ENCODE data around the gene ARID3A.

Gene ARID3A

DNA sequence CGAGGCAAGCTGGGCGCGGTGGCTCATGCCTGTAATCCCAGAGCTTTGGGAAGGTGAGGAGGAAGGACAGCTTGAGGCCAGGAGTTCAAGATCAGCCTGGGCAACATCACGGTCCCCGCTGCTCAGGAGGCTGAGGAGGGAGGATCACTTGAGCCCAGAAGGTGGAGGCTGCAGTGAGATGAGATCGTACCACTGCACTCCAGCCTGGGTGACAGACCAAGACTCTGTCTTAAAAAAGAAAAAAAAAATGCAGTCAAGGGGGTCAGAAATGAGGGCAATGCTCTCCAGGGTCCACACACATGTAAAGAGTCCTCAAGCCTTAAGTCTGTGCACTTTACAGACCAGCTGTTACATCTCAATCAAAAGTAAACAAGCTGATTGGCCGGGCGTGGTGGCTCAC lies 21.3 kb upstream of the ARID3A start:
- no peak for DNase-seq (ENCODE audit: low spot score)
- in situ Hi-C loops (cut with MboI; ENCODE audit: low sequenced_read_pairs, unreplicated experiment), result no loop called here
- TF ChIP-seq, protein P1, sequence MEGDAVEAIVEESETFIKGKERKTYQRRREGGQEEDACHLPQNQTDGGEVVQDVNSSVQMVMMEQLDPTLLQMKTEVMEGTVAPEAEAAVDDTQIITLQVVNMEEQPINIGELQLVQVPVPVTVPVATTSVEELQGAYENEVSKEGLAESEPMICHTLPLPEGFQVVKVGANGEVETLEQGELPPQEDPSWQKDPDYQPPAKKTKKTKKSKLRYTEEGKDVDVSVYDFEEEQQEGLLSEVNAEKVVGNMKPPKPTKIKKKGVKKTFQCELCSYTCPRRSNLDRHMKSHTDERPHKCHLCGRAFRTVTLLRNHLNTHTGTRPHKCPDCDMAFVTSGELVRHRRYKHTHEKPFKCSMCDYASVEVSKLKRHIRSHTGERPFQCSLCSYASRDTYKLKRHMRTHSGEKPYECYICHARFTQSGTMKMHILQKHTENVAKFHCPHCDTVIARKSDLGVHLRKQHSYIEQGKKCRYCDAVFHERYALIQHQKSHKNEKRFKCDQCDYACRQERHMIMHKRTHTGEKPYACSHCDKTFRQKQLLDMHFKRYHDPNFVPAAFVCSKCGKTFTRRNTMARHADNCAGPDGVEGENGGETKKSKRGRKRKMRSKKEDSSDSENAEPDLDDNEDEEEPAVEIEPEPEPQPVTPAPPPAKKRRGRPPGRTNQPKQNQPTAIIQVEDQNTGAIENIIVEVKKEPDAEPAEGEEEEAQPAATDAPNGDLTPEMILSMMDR (IDR thresholded peaks at IDR 0.05; ENCODE audit: borderline replicate concordance, control extremely low read depth, extremely low read depth, insufficient read depth, missing control alignments), result no peak

DNA sequence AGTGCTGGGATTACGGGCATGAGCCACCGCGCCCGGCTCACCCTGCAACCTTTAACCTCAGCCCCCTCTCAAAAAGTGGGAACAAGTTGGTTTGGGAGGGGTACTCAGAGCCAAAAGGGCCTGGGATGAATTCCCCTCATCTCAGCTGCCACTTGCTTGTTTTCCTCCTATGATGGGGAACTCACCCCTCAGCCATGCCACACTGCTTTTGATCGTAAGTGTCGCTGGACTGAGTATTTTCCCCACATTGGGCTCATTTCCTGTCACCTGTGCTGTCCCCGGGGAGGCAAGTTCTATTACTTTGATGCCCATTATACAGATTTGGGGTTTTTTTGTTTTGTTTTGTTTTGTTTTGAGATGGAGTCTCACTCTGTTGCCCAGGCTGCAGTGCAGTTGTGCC lies 19.4 kb upstream of the ARID3A start:
- in situ Hi-C loops (cut with MboI; ENCODE audit: low sequenced_read_pairs, unreplicated experiment), result no loop called here
- DNase-seq (ENCODE audit: low spot score), result no peak
- TF ChIP-seq, protein P1 (IDR thresholded peaks at IDR 0.05; ENCODE audit: borderline replicate concordance, control extremely low read depth, extremely low read depth, insufficient read depth, missing control alignments), result no peak

DNA sequence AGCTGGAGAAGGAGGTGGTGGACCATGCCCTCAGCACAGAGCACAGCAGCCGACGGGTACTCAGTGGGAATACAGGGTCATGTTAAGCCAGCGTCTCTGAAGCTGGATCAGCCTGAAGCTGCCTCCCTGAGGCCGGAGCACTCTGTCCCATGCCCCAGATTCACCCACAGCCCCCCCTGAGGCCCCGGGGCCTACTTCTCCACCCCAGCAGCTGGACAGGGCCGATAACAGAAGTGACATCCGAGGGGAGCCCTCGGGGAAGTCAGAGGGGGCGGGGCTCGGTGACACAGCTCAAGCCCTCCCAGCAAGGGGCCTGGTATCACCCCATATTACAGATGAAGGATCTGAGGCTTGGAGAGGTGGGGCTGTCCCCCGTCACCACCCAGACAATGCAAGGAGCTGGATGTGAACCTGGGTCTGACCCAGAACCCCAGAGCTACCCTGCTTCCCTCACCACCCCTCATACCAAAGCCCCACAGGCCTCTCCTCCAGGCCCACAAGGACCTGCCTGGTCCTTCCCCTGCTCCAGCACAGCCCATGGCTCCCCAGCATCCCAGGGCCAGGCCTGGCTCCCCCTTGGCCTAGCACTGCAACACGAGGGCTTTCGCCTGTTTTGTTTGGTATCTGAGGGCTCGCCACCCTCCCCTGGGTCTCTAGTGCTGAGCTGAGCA lies 18.5 kb upstream of the ARID3A start:
- in situ Hi-C loops (cut with MboI; ENCODE audit: low sequenced_read_pairs, unreplicated experiment), result no loop called here
- TF ChIP-seq, protein P1 (IDR thresholded peaks at IDR 0.05; ENCODE audit: borderline replicate concordance, control extremely low read depth, extremely low read depth, insufficient read depth, missing control alignments), result no peak
- DNase-seq (ENCODE audit: low spot score), result peak; percentile 74

DNA sequence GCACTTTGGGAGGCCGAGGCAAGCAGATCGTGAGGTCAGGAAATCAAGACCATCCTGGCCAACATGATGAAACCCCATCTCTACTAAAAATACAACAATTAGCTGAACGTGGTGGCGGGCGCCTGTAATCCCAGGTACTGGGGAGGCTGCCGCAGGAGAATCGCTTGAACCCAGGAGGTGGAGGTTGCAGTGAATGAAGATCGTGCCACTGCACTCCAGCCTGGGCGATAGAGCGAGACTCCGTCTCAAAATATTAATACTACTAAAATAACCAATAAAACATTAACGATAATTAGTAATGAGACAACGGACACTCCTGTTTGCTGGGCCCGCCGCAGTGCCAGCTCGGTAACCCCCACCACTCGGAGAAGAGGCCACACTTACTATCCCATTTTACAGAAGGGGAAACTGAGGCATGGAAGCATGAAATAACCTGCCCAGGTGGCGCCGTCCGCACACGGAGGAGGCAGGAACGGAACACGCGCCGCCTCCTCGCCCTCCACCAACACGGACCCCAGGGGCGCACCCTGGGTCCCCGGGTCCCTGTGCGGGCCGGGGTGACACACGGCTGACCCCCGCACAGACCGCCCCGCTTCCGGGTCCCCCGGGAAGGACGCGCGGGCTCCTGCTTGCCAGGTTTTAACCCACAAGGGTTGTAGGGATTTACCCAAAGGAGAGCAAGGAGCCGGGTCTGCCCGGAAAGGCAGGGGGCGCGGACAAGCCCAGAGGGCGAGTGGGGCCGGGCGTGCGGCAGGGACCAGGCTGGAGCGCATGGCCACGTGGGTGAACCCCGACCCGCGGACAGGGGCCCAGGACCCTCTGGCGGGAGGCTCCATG lies 14.4 kb upstream of the ARID3A start:
- no peak for DNase-seq (ENCODE audit: low spot score)
- in situ Hi-C loops (cut with MboI; ENCODE audit: low sequenced_read_pairs, unreplicated experiment), result loop anchor here (10.0 kb wide), 1 partner anchor 47 kb away; no protein-coding TSS in a partner anchor
- TF ChIP-seq, protein P1 (IDR thresholded peaks at IDR 0.05; ENCODE audit: borderline replicate concordance, control extremely low read depth, extremely low read depth, insufficient read depth, missing control alignments), result no peak

DNA sequence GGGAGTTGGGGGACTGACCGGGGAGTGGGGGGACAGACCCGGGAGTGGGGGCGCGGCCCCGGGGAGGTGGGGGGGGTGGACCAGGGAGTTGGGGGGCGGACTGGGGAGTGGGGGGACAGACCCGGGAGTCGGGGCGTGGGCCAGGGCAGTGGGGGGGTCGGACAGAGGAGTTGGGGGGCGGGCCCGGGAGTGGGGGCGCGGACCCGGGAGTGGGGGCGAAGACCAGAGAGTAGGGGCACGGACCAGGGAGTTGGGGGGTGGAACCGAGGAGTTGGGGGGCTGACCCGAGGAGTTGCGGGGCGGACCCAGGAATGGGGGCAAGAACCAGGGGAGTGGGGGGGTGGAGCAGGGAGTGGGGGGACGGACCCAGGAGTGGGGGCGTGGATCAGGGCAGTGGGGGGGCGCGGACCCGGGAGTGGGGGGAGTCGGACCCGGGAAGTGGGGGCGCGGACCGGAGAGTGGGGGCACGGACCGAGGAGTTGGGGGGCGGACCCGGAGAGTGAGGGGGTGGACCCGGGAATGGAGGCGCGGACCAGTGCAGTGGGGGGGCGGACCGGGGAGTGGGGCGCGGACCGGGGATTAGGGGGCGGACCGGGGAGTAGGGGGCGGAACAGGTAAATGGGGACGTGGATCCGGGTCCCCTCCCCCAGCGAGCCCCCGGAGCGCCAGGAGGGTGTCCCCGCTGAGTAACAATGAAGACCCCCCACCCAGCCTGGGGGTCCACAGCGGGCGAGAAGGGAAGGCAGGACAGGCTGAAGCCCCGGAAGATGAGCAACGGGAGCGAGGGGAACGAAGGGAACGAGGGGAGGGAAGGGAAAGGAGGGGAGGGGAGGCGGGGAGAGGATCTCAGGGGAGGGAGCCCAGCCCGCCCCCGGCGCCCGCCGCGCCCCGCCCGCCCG lies 13.4 kb upstream of the ARID3A start:
- DNase-seq (ENCODE audit: low spot score), result peak; percentile 63

More for the DNA sequence above, 13.4 kb upstream of the ARID3A start:
- in situ Hi-C loops (cut with MboI; ENCODE audit: low sequenced_read_pairs, unreplicated experiment), result loop anchor here (10.0 kb wide), 1 partner anchor 48 kb away; no protein-coding TSS in a partner anchor
- TF ChIP-seq, protein P1 (IDR thresholded peaks at IDR 0.05; ENCODE audit: borderline replicate concordance, control extremely low read depth, extremely low read depth, insufficient read depth, missing control alignments), result no peak
